Measurements from ENCODE around the gene ZC2HC1B.

DNA sequence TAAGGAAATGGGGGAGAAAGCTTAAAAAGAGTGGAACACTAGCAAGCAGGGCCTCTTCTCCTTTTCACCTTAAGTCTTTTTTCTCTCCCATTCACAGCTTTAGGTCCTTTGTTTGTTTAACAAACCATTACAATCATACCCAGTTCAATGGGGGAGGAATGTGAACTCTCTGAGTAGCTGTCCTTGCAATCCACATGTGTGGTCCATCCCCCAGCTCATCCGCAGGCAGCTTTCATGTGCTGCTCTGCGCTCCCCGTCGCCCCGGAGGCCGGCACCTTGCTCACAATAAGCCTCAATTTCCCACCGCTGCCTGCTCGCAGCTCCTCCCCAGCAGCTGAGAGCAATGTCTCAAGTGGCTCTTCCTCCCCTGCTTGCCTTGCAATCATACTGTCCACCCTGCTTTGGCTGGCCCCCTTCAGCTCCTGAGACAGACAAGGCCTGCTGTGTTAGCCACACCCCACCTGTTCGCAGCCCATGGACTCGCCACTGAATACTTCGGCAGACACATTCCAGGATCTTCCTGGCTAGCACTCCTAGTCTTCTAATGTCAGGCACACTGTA, 94.6 kb downstream of the ZC2HC1B start:
- no peak for TF ChIP-seq ARNT (IDR thresholded peaks at IDR 0.05)
- no peak for TF ChIP-seq ELF4 (IDR thresholded peaks at IDR 0.05)

Measured in HEK293T (cell line).